ENCODE results near the gene SLC10A1.

DNA sequence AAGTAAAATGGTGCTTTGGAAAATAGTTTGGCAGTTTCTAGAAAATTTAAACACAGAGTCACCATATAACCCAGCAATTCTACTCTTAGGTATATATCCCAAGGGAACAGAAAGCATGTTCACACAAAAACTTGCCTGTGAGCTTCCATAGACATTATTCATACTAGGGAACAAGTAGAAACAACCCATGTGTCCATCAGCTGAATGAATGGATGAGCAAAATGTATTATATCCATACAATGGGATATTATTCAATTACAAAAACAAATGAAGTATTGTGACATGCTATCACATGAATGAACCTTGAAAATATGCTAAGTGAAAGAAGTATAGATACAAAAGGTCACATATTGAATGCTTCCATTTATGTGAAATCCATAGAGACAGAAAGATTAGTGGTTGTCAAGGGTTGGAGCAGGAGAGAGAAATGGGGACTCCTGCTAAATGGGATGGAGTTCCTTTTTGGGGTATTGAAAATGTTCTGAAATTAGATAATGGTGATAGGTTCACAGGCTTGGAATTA, 7.9 kb downstream of the SLC10A1 start:
- no peak for TF ChIP-seq CTCF (IDR thresholded peaks at IDR 0.05; ENCODE audit: low read depth, low read length, missing input control)
- TF ChIP-seq HNF4G (IDR thresholded peaks at IDR 0.05), result no peak
- no peak for TF ChIP-seq RAD21 (IDR thresholded peaks at IDR 0.05)
- TF ChIP-seq, protein P1, sequence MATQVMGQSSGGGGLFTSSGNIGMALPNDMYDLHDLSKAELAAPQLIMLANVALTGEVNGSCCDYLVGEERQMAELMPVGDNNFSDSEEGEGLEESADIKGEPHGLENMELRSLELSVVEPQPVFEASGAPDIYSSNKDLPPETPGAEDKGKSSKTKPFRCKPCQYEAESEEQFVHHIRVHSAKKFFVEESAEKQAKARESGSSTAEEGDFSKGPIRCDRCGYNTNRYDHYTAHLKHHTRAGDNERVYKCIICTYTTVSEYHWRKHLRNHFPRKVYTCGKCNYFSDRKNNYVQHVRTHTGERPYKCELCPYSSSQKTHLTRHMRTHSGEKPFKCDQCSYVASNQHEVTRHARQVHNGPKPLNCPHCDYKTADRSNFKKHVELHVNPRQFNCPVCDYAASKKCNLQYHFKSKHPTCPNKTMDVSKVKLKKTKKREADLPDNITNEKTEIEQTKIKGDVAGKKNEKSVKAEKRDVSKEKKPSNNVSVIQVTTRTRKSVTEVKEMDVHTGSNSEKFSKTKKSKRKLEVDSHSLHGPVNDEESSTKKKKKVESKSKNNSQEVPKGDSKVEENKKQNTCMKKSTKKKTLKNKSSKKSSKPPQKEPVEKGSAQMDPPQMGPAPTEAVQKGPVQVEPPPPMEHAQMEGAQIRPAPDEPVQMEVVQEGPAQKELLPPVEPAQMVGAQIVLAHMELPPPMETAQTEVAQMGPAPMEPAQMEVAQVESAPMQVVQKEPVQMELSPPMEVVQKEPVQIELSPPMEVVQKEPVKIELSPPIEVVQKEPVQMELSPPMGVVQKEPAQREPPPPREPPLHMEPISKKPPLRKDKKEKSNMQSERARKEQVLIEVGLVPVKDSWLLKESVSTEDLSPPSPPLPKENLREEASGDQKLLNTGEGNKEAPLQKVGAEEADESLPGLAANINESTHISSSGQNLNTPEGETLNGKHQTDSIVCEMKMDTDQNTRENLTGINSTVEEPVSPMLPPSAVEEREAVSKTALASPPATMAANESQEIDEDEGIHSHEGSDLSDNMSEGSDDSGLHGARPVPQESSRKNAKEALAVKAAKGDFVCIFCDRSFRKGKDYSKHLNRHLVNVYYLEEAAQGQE (IDR thresholded peaks at IDR 0.05), result no peak
- no peak for TF ChIP-seq JUND (IDR thresholded peaks at IDR 0.05)
- TF ChIP-seq TAF1 (conservative IDR thresholded peaks at IDR 0.05), result no peak
- TF ChIP-seq, protein P2, sequence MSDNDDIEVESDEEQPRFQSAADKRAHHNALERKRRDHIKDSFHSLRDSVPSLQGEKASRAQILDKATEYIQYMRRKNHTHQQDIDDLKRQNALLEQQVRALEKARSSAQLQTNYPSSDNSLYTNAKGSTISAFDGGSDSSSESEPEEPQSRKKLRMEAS (IDR thresholded peaks at IDR 0.05), result no peak
- TF ChIP-seq EGR1 (IDR thresholded peaks at IDR 0.05; ENCODE audit: low read depth in 2 of 2), result no peak
- TF ChIP-seq NR2F2 (IDR thresholded peaks at IDR 0.05), result no peak
- no peak for TF ChIP-seq SP1 (IDR thresholded peaks at IDR 0.05)
